NCI-H1417 (cell line): ENCODE results near the gene CPB2.

Experiments used
- DNase-seq, 3 experiments: peaks; one replicate each; lab custom pipeline; 2025; lab: John Stamatoyannopoulos, UW

The CPB2 gene

GRCh38 chr13:46052319-46053161 is 52.3 kb downstream of the CPB2 start, which contains the start of gene ZC3H13:
Gene ZC3H13, minus strand, starts transcription at chr13:46052746. Its CDS starts 7,239 bp downstream, at chr13:46045507.
- DNase-seq, result peak; percentile 86 to 95 (median 93)

- no peak for DNase-seq
Observed at GRCh38 chr13:46051968-46052318, 52.9 kb downstream of the CPB2 start.

- no peak for DNase-seq
Observed at GRCh38 chr13:46050771-46051170, 54.1 kb downstream of the CPB2 start.

GRCh38 chr13:46045424-46045823 is 59.4 kb downstream of the CPB2 start:
- DNase-seq, result no peak

- no peak for DNase-seq
Observed at GRCh38 chr13:46043647-46044046, 61.2 kb downstream of the CPB2 start.

- DNase-seq, result no peak
Observed at GRCh38 chr13:46041419-46041839, 63.4 kb downstream of the CPB2 start.

- no peak for DNase-seq
Observed at GRCh38 chr13:46040763-46041162, 64.1 kb downstream of the CPB2 start.

GRCh38 chr13:46039411-46040182 is 65.2 kb downstream of the CPB2 start:
- no peak for DNase-seq

GRCh38 chr13:46038296-46038695 is 66.5 kb downstream of the CPB2 start:
- DNase-seq, result no peak

- peak in 2 of 3 experiments; percentile 39 to 76 for DNase-seq
Observed at GRCh38 chr13:46035066-46035465, 69.8 kb downstream of the CPB2 start.

- no peak for DNase-seq
Observed at GRCh38 chr13:46032341-46032740, 72.5 kb downstream of the CPB2 start.

GRCh38 chr13:46031581-46032263 is 73.1 kb downstream of the CPB2 start:
- DNase-seq, result no peak

- no peak for DNase-seq
Observed at GRCh38 chr13:46025157-46025556, 79.7 kb downstream of the CPB2 start.

- no peak for DNase-seq
Observed at GRCh38 chr13:46022481-46022880, 82.4 kb downstream of the CPB2 start.

GRCh38 chr13:46016216-46016615 is 88.6 kb downstream of the CPB2 start:
- no peak for DNase-seq

GRCh38 chr13:46015366-46015765 is 89.5 kb downstream of the CPB2 start:
- DNase-seq, result no peak

- DNase-seq, result no peak
Observed at GRCh38 chr13:46012404-46012803, 92.4 kb downstream of the CPB2 start.

- DNase-seq, result peak in 1 of 3 experiments; percentile 1
Observed at GRCh38 chr13:46010148-46010547, 94.7 kb downstream of the CPB2 start.

- peak in 1 of 3 experiments; percentile 49 for DNase-seq
Observed at GRCh38 chr13:46008631-46009030, 96.2 kb downstream of the CPB2 start.

- no peak for DNase-seq
Observed at GRCh38 chr13:46006688-46007452, 98.0 kb downstream of the CPB2 start.

GRCh38 chr13:46004491-46004890 is 100.3 kb downstream of the CPB2 start:
- no peak for DNase-seq
